HG03139 (cell line): Measurements from ENCODE around the gene COA4.

Experiments used
- ATAC-seq: cut with Tn5 transposase; IDR thresholded peaks from one replicate; pipeline ENCODE4 v1.9.1; 2021; ENCODE audit not compliant: unreplicated experiment

COA4 gene

GRCh38 chr11:73866095-73866579 is 10.5 kb downstream of the COA4 start:
- no peak for ATAC-seq

DNA sequence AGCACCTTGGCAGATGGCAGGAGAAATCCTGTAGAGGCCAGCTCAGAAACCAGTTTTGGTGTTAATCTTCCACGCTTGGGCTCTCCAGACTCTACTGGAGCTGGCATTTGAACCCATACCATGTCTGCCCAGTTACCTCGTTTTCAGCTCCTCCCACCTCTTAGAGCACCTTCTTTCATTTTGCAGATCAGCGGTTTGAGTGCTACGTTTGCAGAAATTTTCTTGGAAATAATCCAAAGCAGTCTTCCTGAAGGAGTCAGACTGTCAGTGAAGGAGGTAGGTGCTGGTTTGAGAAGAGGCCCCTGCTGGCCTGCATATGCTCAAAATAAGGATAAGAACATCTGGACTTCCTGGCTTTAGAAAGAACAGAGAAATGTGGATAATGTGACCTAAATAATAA is 13.7 kb downstream of the COA4 start:
- ATAC-seq: no peak

- no peak for ATAC-seq
Observed at GRCh38 chr11:73860202-73860601, 16.4 kb downstream of the COA4 start.

DNA sequence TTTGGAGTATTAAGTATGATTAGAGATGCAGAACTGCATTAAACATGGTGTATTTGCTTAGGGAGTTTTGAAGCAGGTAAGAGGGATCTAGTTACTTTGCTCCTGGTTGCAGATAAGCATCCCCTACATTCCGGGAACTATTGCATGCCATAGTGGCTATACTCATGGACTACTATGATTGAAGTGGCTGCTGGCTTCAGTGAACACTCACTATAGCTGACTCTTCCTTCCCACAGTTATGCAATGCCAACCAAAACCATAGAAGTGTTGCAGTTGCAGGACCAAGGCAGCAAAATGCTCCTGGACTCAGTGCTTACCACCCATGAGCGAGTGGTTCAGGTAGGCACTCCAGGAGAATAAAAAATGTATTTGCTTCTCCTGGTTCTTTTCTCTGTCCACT is 17.0 kb downstream of the COA4 start:
- no peak for ATAC-seq

DNA sequence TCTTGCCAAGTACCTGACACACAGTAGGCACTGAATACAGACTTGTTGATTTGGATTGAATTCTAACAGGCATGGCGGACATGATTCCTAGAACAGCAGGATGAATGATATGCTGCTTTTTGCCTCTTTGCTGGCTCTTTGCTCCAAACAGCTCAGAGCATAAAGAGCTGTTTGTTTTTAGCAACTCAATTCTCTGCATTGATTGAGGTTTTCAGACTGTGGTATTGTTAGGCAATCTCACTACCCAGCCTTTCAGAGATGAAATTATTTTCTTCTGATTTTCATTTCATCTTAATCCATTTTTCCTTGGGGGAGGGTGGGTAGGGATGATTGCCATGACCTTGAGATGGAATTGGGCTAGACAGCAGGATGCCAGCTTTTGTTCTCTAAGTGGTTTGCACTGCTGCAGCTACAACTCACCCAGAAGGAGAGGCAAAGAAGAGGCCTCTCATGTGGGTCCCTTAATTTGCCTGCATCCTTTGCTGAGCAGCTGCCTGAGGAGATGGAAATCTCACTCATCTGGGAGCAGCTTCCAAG is 20.5 kb downstream of the COA4 start:
- ATAC-seq: no peak

DNA sequence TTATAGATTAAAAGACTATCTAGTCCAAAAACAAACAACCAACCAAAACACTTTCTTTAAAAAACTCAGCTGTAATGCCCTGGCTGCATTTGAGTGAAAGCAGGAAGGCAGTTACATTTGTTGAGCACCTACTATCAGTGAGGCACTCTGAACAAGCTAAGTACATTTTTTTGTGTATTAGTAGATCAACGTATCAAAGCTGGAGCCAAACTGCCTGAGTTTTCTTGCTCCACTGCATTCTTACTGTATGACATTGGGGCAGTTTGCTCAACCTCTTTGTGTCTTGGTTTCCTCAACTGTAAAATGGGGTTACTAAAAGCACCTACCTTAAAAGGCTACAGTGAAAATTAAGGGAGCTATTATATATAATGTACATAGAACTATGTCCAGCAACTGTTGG is 22.0 kb downstream of the COA4 start:
- ATAC-seq: no peak

GRCh38 chr11:73852049-73852448 is 24.6 kb downstream of the COA4 start:
- ATAC-seq: no peak

GRCh38 chr11:73851046-73851764 is 25.4 kb downstream of the COA4 start:
- no peak for ATAC-seq

DNA sequence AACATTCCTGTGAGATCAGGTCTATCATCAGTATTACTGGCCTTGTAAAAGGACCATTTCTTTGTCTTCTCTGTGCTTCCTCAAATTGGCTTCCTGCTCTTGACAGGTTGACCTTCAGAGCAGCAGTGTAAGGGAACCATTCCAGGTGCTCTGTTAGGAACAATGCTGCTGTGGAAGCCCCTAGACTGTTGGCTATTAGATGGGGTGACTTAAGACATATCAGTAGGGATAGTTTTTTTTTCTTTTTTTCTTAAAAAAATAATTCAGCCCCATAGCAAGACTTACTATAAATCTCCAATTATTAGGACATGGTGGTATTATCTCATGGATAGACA is 37.6 kb downstream of the COA4 start:
- no peak for ATAC-seq

- ATAC-seq: no peak
Observed at GRCh38 chr11:73838443-73839122, 38.1 kb downstream of the COA4 start.

- no peak for ATAC-seq
Observed at GRCh38 chr11:73833067-73833466, 43.6 kb downstream of the COA4 start.

GRCh38 chr11:73830261-73830660 is 46.4 kb downstream of the COA4 start:
- no peak for ATAC-seq
